WTC11 (cell line): ENCODE measurements around the gene CXCL14.

Experiments
- ATF2 ChIP-seq: sonication (generic); formaldehyde crosslinking; IDR thresholded peaks from 2 replicates; pipeline ENCODE4 v1.8.1; 2022; ENCODE audit warnings: low read depth, missing genetic modification reagents, borderline replicate concordance
- CTCF ChIP-seq: fragments of 200-600 bp; IDR thresholded peaks from 2 replicates; pipeline ENCODE4 v1.8.0; 2022; ENCODE audit warnings: antibody characterized with exemption
- E2F1 ChIP-seq: sonication (generic); formaldehyde crosslinking; IDR thresholded peaks from 2 replicates; pipeline ENCODE4 v1.8.0; 2022; ENCODE audit warnings: mild to moderate bottlenecking, missing genetic modification reagents
- FOXJ3 ChIP-seq: sonication (generic); formaldehyde crosslinking; IDR thresholded peaks from 2 replicates; pipeline ENCODE4 v1.9.0; 2021; ENCODE audit warnings: missing genetic modification reagents, mild to moderate bottlenecking, borderline replicate concordance
- JUN ChIP-seq: sonication (generic); formaldehyde crosslinking; IDR thresholded peaks from 2 replicates; pipeline ENCODE4 v1.8.0; 2023; ENCODE audit warnings: mild to moderate bottlenecking, missing genetic modification reagents
- NFATC4 ChIP-seq: fragments of 250-450 bp; sonication (Bioruptor Pico); IDR thresholded peaks from 2 replicates; pipeline ENCODE4 v1.9.0; 2021; ENCODE audit warnings: mild to moderate bottlenecking
- NR2C2 ChIP-seq: sonication (generic); formaldehyde crosslinking; IDR thresholded peaks from 2 replicates; pipeline ENCODE4 v1.8.0; 2022; ENCODE audit warnings: mild to moderate bottlenecking, missing genetic modification reagents
- OVOL2 ChIP-seq: fragments of 250-450 bp; sonication (Bioruptor Pico); IDR thresholded peaks from 2 replicates; pipeline ENCODE4 v1.9.0; 2021; ENCODE audit warnings: mild to moderate bottlenecking, borderline replicate concordance
- TEAD4 ChIP-seq: sonication (generic); formaldehyde crosslinking; IDR thresholded peaks from 2 replicates; pipeline ENCODE4 v1.8.0; 2022; ENCODE audit warnings: mild to moderate bottlenecking, missing genetic modification reagents
- ZNF138 ChIP-seq: sonication (generic); formaldehyde crosslinking; conservative IDR thresholded peaks from 2 replicates; pipeline ENCODE4 v1.8.1; 2022; ENCODE audit warnings: mild to moderate bottlenecking, moderate library complexity, missing genetic modification reagents
- TF ChIP-seq, protein P1 (sequence below): sonication (generic); formaldehyde crosslinking; IDR thresholded peaks from 2 replicates; pipeline ENCODE4 v1.8.0; 2022; ENCODE audit warnings: mild to moderate bottlenecking, missing genetic modification reagents
- TF ChIP-seq, protein P2 (sequence below): sonication (generic); formaldehyde crosslinking; IDR thresholded peaks from 2 replicates; pipeline ENCODE4 v1.8.1; 2023; ENCODE audit warnings: mild to moderate bottlenecking, moderate library complexity, missing genetic modification reagents

DNA sequence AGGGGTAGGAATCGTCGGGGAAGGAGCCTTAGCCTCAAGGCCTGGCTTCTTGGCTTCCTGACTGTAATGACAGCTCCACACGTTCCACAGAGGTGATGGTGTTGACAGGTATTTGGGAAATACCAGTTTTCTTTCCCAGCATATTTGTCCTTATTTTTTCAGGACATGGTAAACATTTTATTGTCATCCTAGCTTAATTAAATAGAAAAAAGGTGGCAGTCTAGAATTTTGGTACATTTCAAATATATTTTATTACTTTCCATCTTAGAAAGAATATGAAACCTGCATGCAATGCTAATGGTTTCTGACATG, 8.4 kb downstream of the CXCL14 start:
- TF ChIP-seq, protein P1, sequence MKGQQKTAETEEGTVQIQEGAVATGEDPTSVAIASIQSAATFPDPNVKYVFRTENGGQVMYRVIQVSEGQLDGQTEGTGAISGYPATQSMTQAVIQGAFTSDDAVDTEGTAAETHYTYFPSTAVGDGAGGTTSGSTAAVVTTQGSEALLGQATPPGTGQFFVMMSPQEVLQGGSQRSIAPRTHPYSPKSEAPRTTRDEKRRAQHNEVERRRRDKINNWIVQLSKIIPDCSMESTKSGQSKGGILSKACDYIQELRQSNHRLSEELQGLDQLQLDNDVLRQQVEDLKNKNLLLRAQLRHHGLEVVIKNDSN: no peak
- no peak for TF ChIP-seq FOXJ3 (CRISPR knock-in tag)
- TF ChIP-seq TEAD4 (CRISPR knock-in tag): no peak
- no peak for TF ChIP-seq CTCF
- no peak for TF ChIP-seq E2F1 (CRISPR knock-in tag)
- no peak for TF ChIP-seq NR2C2
- TF ChIP-seq, protein P2, sequence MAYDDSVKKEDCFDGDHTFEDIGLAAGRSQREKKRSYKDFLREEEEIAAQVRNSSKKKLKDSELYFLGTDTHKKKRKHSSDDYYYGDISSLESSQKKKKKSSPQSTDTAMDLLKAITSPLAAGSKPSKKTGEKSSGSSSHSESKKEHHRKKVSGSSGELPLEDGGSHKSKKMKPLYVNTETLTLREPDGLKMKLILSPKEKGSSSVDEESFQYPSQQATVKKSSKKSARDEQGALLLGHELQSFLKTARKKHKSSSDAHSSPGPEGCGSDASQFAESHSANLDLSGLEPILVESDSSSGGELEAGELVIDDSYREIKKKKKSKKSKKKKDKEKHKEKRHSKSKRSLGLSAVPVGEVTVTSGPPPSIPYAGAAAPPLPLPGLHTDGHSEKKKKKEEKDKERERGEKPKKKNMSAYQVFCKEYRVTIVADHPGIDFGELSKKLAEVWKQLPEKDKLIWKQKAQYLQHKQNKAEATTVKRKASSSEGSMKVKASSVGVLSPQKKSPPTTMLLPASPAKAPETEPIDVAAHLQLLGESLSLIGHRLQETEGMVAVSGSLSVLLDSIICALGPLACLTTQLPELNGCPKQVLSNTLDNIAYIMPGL (CRISPR knock-in tag): no peak
- TF ChIP-seq ATF2 (CRISPR knock-in tag): no peak
- no peak for TF ChIP-seq JUN (CRISPR knock-in tag)
- no peak for TF ChIP-seq ZNF138
- TF ChIP-seq NFATC4 (CRISPR knock-in tag): no peak
- TF ChIP-seq OVOL2 (CRISPR knock-in tag): no peak
